A549 treated with GW870086 at 1 μM for 4 hours (cell line): Measurements from ENCODE around the gene FRMD4A. TPM values are rescaled to one million over a fixed set of nuclear protein-coding genes. Genes with fewer than 3 reads are reported as not detected.

ENCODE experiments used
- total RNA-seq: library from RNA; stranded (reverse); fragments of 200-300 nt; extraction: Qiagen RNA extraction; gene quantifications from 5 replicates; pipeline ENCODE4 v1.2.3, GENCODE V29; 2022; ENCODE audit warnings: low read depth

Gene FRMD4A
- total RNA-seq = 3.3 to 5.5 TPM (median 3.8 TPM) in 5 replicates

DNA sequence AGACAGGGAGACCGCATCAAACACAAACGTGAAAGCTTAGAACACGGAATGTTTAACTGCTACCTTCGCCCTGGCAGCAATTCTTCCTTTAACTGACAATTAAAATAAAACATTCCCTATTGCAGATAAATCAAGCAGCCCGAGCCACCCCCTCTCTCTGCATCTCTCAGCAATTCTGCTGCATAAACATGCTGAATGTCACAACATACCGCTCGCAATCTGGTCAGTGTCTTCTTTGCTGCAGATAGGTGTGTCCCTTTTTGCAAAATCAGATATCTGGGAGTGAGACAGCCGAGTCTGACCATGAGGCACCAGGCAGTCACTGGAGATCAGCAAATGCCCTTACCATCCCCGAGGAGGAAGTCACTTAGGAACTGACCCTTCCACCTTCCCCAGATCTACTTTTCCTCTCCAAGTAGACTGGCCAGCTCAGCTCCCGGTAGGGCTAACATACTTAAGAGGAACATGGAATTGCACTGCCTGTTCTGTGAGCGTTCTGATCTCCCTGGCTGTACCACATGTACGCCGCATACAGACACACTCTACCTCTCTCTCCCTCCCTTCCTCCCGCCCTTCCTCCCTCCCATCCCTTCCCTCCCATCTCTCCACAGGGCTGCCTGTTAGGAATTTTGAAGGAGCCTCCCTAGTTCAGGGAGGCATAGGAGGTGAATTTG, at the start of gene FRMD4A:
Gene FRMD4A (minus strand): TSS at position 537 of the 674 bp plus-strand sequence.

